HUES48 (cell line): ENCODE measurements around the gene TMEM125.
A peak's percentile ranks its signal among the peaks of the same experiment; 100 is the strongest.

Source experiments
- H3K27ac ChIP-seq: one replicate; pipeline ENCODE4 v1.7.0; 2013; ENCODE audit warnings: low read depth, low read length, inconsistent platforms
- H3K27me3 ChIP-seq: 2 replicates; pipeline ENCODE4 v1.6.1; 2013; ENCODE audit warnings: mild to moderate bottlenecking, low read length; ENCODE audit not compliant: control insufficient read depth, insufficient read depth
- H3K36me3 ChIP-seq: 2 replicates; pipeline ENCODE4 v1.6.1; 2013; ENCODE audit warnings: low read length; ENCODE audit not compliant: control insufficient read depth, insufficient read depth
- H3K4me1 ChIP-seq: 2 replicates; pipeline ENCODE4 v1.6.1; 2013; ENCODE audit warnings: mild to moderate bottlenecking, low read length; ENCODE audit not compliant: control insufficient read depth, insufficient read depth
- H3K4me3 ChIP-seq: 2 replicates; pipeline ENCODE4 v1.5.1; 2013; ENCODE audit warnings: mild to moderate bottlenecking, low read depth, low read length
- H3K9ac ChIP-seq: 2 replicates; pipeline ENCODE4 v1.6.1; 2013; ENCODE audit warnings: mild to moderate bottlenecking, low read depth, low read length, moderate library complexity
- H3K9me3 ChIP-seq: 2 replicates; pipeline ENCODE4 v1.6.1; 2013; ENCODE audit warnings: low read length; ENCODE audit not compliant: control insufficient read depth, insufficient read depth

Gene TMEM125

DNA sequence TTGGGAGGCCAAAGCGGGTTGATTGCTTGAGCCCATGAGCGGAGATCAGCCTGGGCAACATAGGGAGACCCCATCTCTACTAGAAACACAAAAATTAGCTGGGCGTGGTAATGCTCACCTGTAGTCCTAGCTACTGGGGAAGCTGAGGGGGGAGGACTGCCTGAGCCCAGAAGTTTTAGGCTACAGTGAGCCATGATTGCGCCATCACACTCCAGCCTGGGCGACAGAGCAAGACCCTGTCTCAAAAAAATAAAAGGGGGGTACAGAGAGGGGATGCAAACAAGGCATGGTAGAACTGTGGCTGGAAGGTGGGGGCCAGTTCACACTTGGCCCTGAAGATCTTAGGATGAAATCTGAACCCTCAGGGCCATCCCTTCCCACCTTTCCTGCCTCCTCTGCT lies 16.8 kb downstream of the TMEM125 start:
- Histone ChIP-seq H3K27me3 (no peaks in the 10 kb centered on the region), H3K9me3 (no peaks in the 10 kb centered on the region), H3K36me3 (no peaks in the 10 kb centered on the region), H3K4me3 (no peak overlapping the region), H3K4me1 (peaks cover 16% of the 10 kb centered on the region), H3K27ac (no peak overlapping the region), H3K9ac (no peak overlapping the region)

DNA sequence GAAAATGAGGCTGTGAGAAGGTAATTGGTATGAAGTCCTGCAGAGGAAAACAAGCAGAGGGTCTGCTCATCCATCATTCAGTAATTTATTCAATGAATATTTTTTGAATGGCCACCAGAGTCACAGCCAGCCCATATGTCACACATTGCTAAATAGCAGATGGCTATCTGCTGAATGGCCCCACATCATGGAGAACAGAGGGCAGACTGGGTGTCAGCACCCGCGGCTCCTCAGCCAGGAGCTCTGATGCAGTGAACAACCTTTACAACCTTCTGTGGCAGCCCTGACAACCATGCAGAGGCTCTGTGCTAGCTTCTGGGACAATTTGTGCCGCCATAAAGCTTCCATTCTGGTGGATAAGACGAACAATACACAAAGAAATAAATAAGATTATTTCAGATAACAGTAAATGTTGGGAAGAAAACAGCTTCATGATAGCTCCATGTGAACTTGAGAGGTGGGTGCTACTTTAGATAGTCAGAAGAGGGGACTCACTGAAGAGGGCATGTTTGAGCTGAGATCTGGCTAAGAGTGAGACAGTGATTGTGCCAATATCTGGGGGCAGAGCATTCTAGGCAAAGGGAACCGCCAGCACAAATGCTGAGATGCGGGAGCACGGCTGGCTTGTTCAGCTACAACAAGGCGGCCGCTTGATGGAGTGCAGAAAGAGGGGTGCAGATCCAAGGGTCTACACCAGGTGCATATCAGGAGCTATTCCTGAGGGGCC lies 18.4 kb downstream of the TMEM125 start:
- Histone ChIP-seq H3K9me3 (no peaks in the 10 kb centered on the region), H3K27me3 (no peaks in the 10 kb centered on the region), H3K4me3 (no peak overlapping the region), H3K9ac (no peak overlapping the region), H3K4me1 (peaks cover 16% of the 10 kb centered on the region), H3K27ac (no peak overlapping the region), H3K36me3 (no peaks in the 10 kb centered on the region)

DNA sequence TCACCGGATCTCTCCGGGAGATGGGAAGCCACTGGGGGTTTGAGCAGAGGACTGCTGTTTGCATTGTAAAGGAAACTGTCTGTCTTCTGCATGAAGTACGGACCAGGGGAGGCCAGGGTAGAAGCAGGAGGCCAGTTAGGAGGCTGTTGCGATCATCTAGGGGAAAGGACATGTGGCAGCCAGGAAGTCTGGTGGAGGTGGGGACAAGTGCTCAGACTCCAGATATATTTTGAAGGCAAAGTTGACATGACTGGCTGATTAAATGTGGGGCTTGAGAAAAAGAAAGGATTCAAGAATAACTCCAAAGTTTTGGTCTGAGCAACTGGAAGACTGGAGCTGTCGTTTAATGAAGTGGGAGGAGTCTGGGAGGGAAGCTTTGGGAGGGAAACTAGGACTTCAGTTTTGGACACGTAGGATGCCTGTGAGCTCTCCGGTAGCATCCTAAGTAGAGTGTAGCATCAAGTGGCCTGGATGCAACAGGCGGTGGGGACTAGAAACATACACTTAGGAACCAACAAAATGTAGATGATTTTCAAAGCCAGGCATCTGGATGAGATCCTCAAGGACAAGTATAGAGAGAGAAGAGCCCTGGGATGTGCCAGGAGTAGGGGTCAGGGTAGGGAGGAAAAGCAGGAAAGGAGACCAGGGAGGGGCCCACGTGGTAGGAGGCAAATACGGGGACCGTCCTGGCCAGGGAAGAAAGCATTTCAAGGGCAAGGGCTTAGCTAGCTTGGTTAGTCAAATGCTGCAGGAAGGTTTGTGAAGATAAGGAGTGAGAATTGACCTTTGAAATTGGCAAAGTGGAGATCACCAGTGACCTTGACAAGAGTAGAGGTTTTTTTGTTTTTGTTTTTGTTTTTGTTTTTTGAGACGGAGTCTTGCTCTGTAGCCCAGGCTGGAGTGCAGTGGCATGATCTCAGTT lies 19.3 kb downstream of the TMEM125 start:
- H3K9ac ChIP-seq = no peak overlapping the region
- H3K27ac ChIP-seq = no peak overlapping the region
- H3K4me1 ChIP-seq = peaks cover 16% of the 10 kb centered on the region
- no peak overlapping the region for H3K4me3 ChIP-seq
- H3K9me3 ChIP-seq = no peaks in the 10 kb centered on the region
- H3K36me3 ChIP-seq = no peaks in the 10 kb centered on the region
- H3K27me3 ChIP-seq = no peaks in the 10 kb centered on the region

DNA sequence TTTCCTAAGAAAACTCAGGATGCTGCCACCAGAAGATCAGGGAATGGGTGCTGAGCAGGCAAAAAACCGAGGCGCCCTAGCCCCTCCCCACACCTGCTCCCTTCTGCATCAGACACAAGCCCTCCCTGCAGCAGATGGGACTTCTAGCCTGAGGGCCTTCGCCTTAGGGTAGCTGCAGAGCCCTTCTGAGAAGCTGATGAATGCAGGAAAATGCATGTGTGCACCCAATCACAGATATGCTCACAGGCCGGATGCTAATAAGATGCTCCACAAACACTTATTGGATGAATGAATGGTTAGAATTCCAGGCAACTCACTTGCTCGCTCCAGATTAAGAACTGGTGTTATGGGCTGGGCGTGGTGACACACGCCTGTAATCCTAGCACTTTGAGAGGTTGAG lies 22.4 kb downstream of the TMEM125 start:
- Histone ChIP-seq H3K9ac (no peak overlapping the region), H3K9me3 (no peaks in the 10 kb centered on the region), H3K27me3 (no peaks in the 10 kb centered on the region), H3K36me3 (no peaks in the 10 kb centered on the region), H3K4me1 (peaks cover 26% of the 10 kb centered on the region), H3K27ac (no peak overlapping the region), H3K4me3 (no peak overlapping the region)

DNA sequence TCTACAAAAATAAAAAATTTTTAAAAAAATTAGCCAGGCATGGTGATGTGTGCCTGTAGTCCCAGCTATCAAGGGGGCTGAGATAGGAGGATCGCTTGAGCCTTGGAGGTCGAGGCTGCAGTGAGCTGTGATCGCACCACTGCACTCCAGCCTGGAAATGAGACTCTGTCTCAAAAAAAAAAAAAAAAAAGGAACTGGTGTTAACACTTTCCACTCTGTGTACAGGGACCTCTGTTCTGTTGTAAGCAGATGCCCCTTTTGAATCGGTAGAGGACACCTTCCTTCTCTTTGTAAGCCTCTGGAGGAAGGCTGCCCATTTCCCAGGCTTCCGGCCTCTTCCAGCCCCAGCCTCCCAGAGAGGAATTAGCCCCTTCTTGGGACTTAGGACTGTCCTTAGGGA lies 22.9 kb downstream of the TMEM125 start:
- Histone ChIP-seq H3K27me3 (no peaks in the 10 kb centered on the region), H3K9me3 (no peaks in the 10 kb centered on the region), H3K9ac (no peak overlapping the region), H3K4me1 (peaks cover 28% of the 10 kb centered on the region), H3K36me3 (no peaks in the 10 kb centered on the region), H3K4me3 (no peak overlapping the region), H3K27ac (no peak overlapping the region)

DNA sequence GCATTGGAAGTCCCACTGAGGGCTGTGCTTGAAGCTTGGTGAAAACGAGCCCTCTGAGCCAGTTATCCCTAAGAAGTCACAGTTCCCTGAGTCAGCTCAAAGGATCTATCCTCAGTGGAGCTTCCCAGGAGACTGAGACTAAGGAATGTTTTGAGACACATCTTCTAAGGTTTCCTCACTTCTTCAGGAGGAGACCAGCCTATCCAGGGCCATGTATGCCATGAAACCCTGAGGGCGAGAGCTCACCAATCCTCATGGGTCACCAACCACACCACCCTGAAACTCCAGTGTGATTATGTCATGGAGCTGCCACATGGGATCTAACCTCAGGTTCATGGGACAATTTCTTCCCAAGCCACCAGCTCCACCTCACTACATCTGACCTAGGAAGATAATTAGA lies 23.4 kb downstream of the TMEM125 start:
- Histone ChIP-seq H3K9ac (no peak overlapping the region), H3K27me3 (no peaks in the 10 kb centered on the region), H3K4me3 (no peak overlapping the region), H3K9me3 (no peaks in the 10 kb centered on the region), H3K4me1 (peaks cover 28% of the 10 kb centered on the region), H3K27ac (no peak overlapping the region), H3K36me3 (no peaks in the 10 kb centered on the region)

DNA sequence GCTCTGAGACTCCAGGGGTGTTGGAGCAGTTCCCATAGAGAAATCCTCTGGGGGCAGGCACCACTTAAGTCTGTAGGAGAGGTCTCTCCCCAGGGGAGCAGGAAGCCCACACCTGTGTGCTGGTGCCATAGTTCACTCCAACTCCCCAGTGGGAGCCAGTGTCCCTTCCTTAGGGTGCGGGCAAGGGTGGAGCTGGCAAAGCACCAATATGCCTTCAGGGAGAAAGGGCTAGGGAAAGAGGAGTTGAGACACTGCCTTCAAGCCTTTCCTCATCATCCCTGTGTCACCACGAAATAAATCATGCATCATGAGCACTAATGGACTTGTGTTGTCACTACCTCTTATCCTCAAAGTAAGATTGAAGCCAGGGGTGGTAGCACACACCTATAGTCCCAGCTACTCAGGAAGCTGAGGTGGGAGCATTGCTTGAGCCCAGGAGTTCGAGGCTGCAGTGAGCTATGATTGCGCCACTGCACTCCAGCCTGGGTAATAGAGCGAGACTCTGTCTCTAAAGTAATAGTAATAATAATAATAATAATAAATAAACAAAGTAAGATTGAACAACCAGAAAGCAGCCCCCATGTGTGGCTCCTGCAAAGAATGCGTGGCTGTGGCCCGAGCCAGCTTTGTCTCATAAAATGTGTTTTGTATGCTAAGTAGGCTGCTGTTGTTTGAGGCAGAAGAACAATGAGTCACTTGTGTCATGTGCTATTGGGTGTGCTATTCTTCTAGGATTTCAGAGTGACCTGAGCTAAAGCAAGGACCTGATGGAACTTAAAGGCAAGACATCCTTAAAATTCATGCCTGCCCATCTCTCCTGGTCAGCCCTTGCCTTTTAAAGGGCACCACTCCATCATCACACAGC lies 24.3 kb downstream of the TMEM125 start:
- Histone ChIP-seq H3K4me3 (no peak overlapping the region), H3K27me3 (no peaks in the 10 kb centered on the region), H3K36me3 (no peaks in the 10 kb centered on the region), H3K27ac (peak overlapping the region; percentile 8), H3K9me3 (no peaks in the 10 kb centered on the region), H3K9ac (no peak overlapping the region), H3K4me1 (peaks cover 28% of the 10 kb centered on the region)

DNA sequence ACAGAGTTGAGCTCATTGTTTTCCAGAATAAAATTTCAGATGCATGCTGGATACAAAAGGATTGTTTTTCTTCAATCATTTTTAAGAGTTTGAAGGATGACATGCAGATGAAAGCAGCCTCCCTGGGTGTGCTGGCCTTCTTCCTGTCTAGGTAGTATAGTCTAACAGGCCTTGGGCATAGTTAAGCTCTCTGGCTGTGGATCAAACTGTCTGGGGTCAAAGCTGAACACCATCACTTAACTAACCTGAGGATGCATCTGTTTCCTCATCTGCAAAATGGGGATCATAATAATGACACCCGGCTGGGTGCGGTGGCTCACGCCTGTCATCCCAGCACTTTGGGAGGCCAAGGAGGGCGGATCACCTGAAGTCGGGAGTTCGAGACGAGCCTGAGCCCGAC lies 25.0 kb downstream of the TMEM125 start:
- Histone ChIP-seq H3K9ac (no peak overlapping the region), H3K4me3 (no peak overlapping the region), H3K27me3 (no peaks in the 10 kb centered on the region), H3K36me3 (no peaks in the 10 kb centered on the region), H3K27ac (peak overlapping the region; percentile 8), H3K4me1 (peaks cover 28% of the 10 kb centered on the region), H3K9me3 (no peaks in the 10 kb centered on the region)

DNA sequence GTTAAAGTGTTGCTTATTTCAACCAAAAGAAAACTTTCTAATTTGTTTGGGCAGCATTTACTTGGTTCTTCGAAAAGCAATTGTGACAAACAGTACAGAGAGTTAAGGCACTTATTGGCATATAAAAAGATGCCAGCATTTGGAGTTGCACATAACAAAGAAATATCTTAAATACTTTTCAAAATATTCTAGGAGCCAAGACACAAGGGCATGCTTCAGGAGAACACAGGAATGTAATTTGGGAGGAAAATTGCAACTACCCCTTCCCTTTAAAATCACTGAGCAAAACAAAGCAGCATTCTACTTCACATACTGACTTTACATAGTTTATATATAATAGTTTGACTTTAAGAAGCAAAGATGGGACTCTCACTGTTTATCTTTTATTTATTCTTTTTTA lies 26.4 kb downstream of the TMEM125 start:
- no peaks in the 10 kb centered on the region for H3K27me3 ChIP-seq
- H3K4me1 ChIP-seq = peaks cover 28% of the 10 kb centered on the region
- H3K36me3 ChIP-seq = no peaks in the 10 kb centered on the region
- no peaks in the 10 kb centered on the region for H3K9me3 ChIP-seq
- no peak overlapping the region for H3K27ac ChIP-seq
- H3K4me3 ChIP-seq = peak overlapping the region; percentile 5; the same call in 1 of the 2 replicates
- peak overlapping the region; percentile 18; the same call in 1 of the 2 replicates for H3K9ac ChIP-seq

DNA sequence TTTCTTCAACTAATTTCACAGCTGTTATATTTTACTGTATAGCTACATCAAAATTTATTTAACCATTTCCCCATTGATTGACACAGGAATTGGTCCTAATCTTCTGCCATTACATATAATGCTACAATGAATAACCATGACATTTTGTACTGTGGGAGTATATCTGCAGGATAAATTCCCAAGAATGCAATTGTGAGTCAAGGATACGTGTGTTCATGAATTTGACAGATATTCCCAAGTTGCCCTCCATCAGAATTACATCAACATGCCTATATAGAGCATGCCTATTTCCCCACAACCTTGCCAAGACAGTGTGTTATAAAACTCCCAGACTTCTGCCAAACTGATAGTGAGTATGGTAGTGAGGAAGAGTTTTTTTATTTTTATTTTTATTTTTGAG lies 28.3 kb downstream of the TMEM125 start:
- H3K27ac ChIP-seq = no peak overlapping the region
- peaks cover 28% of the 10 kb centered on the region for H3K4me1 ChIP-seq
- no peak overlapping the region for H3K4me3 ChIP-seq
- H3K36me3 ChIP-seq = no peaks in the 10 kb centered on the region
- no peaks in the 10 kb centered on the region for H3K9me3 ChIP-seq
- H3K9ac ChIP-seq = no peak overlapping the region
- no peaks in the 10 kb centered on the region for H3K27me3 ChIP-seq
